OCI-M1 (cell line): ENCODE results near the gene FRMD4A.
"Not testable (repeated sequence)": the region's sequence is repeated elsewhere in the genome, so short reads cannot be mapped to it uniquely, and the experiment has no call there.

Experiments
- DNase-seq: peaks from one replicate; lab custom pipeline; 2025; lab: John Stamatoyannopoulos, UW

Gene FRMD4A

DNA sequence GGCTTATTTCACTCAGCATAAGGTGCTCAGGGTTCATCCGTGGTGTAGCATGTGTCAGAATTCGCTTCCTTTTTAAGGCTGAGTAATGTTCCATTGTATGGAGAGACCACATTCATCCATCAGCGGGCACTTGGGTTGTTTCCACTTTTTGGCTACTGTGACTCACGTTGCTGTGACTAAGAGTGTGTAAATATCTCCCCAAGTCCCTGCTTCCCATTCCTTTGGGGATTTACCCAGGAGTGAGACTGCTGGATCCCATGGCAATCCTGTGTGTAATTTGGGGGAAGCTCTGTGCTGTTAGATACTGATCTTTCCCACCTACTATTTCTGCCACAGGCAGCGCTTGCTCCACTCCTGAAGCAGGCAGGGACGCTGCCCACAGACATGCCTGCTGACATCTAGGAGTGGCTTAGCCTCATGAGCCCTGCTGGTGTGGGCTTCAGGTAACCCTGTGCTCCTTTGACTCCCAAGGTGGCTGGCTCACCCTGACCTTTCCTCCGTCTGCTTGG lies 346.0 kb downstream of the FRMD4A start:
- no peak for DNase-seq

DNA sequence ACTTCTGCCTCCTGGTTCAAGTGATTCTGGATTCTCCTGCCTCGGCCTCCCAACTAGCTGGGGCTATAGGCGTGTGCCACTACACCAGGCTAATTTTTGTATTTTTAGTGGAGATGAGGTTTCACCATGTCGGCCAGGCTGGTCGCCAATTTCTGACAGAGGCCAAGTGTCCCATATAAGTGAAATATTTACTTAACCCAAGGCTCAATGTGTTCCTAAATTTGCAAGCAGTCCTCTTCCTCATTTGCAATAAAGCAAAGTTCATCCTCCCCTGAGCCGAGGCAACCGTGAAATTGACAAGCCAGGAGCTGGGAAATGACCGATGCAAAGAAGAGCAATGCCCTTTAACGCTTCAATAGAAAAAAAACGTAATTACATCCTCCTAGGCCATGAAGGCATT lies 347.7 kb downstream of the FRMD4A start:
- no peak for DNase-seq

GRCh38 chr10:13978533-13979115 lies 352.1 kb downstream of the FRMD4A start:
- DNase-seq, result no peak

GRCh38 chr10:13977861-13978532 lies 352.7 kb downstream of the FRMD4A start:
- no peak for DNase-seq

- DNase-seq, result no peak
Measured at GRCh38 chr10:13973742-13974141, 357.0 kb downstream of the FRMD4A start.

DNA sequence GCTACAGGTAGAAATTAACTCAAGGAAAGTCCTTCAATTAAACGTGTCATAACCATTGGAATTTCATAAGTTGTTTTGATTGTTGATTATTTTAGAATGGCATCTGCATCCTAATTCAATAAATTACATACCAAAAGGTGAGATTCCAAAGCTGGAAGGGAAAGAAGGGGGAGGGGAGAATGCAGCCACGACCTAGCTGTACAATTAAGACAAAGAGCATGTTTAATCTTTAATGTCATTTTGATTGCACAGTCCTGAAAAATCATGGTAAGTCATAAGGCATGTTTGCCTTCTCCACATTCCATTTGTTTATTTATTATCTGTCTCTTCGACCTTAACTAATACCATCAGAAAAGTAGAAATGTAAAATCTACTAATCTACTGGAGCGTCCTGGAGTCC lies 358.1 kb downstream of the FRMD4A start:
- no peak for DNase-seq

GRCh38 chr10:13971601-13972475 lies 358.9 kb downstream of the FRMD4A start:
- no peak for DNase-seq

- no peak for DNase-seq
Measured at GRCh38 chr10:13970957-13971353, 359.8 kb downstream of the FRMD4A start.

GRCh38 chr10:13970236-13970956 lies 360.3 kb downstream of the FRMD4A start:
- no peak for DNase-seq

- no peak for DNase-seq
Measured at GRCh38 chr10:13969792-13970140, 361.0 kb downstream of the FRMD4A start.

GRCh38 chr10:13969118-13969791 lies 361.5 kb downstream of the FRMD4A start:
- no peak for DNase-seq

- no peak for DNase-seq
Measured at GRCh38 chr10:13961853-13962252, 368.9 kb downstream of the FRMD4A start.

- no peak for DNase-seq
Measured at GRCh38 chr10:13961097-13961496, 369.6 kb downstream of the FRMD4A start.

- no peak for DNase-seq
Measured at GRCh38 chr10:13960603-13961002, 370.1 kb downstream of the FRMD4A start.

GRCh38 chr10:13959443-13960359 lies 371.0 kb downstream of the FRMD4A start:
- no peak for DNase-seq

GRCh38 chr10:13957856-13958255 lies 372.9 kb downstream of the FRMD4A start:
- DNase-seq, result no peak

- no peak for DNase-seq
Measured at GRCh38 chr10:13956826-13957225, 373.9 kb downstream of the FRMD4A start.

DNA sequence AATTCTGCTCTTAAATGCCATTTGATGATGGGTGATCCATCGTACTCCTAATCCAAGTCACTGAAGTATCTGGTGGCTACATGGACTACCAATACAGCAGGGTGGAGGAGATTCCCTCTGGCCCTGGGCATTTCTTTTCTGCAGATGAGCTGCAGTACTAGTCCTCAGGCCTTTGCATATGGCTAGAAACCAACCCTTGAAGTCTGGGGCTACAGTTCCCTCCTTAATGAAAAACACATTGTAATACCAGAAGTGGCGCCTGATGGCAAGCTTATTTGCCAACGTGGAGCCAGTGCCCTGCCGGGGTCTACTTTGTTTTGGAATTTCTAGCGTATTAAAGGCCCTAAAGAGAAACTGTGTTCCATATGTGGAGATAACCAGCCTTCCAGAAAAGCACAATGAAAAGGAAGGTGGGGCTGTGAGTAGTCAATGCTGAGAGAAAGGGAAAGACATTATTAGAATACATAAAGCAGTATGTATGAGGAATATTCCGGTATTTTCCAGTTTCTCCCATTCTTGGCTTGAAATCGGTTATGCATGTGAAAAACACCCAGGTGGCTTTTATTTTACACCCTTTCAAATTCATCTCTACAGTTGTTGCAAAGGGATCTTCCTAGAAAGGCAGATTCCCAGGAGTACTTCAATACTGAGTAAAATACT lies 375.2 kb downstream of the FRMD4A start:
- DNase-seq, result no peak

GRCh38 chr10:13954195-13954594 lies 376.5 kb downstream of the FRMD4A start:
- DNase-seq, result not testable (repeated sequence)

GRCh38 chr10:13953371-13953770 lies 377.4 kb downstream of the FRMD4A start:
- DNase-seq, result no peak
